WTC11 (cell line): ENCODE data around the gene PRSS57.

Source experiments
- JUN ChIP-seq: sonication (generic); formaldehyde crosslinking; IDR thresholded peaks from 2 replicates; pipeline ENCODE4 v1.8.0; 2023; ENCODE audit warnings: mild to moderate bottlenecking, missing genetic modification reagents
- NR2C2 ChIP-seq: sonication (generic); formaldehyde crosslinking; IDR thresholded peaks from 2 replicates; pipeline ENCODE4 v1.8.0; 2022; ENCODE audit warnings: mild to moderate bottlenecking, missing genetic modification reagents
- NR3C1 ChIP-seq: sonication (generic); formaldehyde crosslinking; conservative IDR thresholded peaks from 2 replicates; pipeline ENCODE4 v1.8.1; 2023; ENCODE audit warnings: low read depth, mild to moderate bottlenecking, missing genetic modification reagents
- RELA ChIP-seq: sonication (generic); formaldehyde crosslinking; IDR thresholded peaks from 2 replicates; pipeline ENCODE4 v1.8.1; 2022; ENCODE audit warnings: missing genetic modification reagents, mild to moderate bottlenecking, borderline replicate concordance
- SMAD3 ChIP-seq: sonication (generic); formaldehyde crosslinking; IDR thresholded peaks from 2 replicates; pipeline ENCODE4 v1.8.0; 2022; ENCODE audit warnings: missing genetic modification reagents, mild to moderate bottlenecking, borderline replicate concordance
- SP1 ChIP-seq: sonication (generic); formaldehyde crosslinking; conservative IDR thresholded peaks from 2 replicates; pipeline ENCODE4 v1.8.1; 2022; ENCODE audit warnings: missing genetic modification reagents
- TEAD4 ChIP-seq: sonication (generic); formaldehyde crosslinking; IDR thresholded peaks from 2 replicates; pipeline ENCODE4 v1.8.0; 2022; ENCODE audit warnings: mild to moderate bottlenecking, missing genetic modification reagents
- ZNF121 ChIP-seq: sonication (generic); formaldehyde crosslinking; IDR thresholded peaks from 2 replicates; pipeline ENCODE4 v1.8.0; 2023; ENCODE audit warnings: missing genetic modification reagents
- ZNF232 ChIP-seq: sonication (generic); formaldehyde crosslinking; IDR thresholded peaks from 2 replicates; pipeline ENCODE4 v1.8.0; 2022; ENCODE audit warnings: mild to moderate bottlenecking, missing genetic modification reagents
- TF ChIP-seq, protein P1 (sequence below): sonication (generic); formaldehyde crosslinking; IDR thresholded peaks from 2 replicates; pipeline ENCODE4 v1.8.1; 2022; ENCODE audit warnings: missing genetic modification reagents, borderline replicate concordance
- TF ChIP-seq, protein P2 (sequence below): sonication (generic); formaldehyde crosslinking; IDR thresholded peaks from 2 replicates; pipeline ENCODE4 v1.8.1; 2023; ENCODE audit warnings: mild to moderate bottlenecking, moderate library complexity, missing genetic modification reagents
- TF ChIP-seq, protein P3 (sequence below): fragments of 200-600 bp; IDR thresholded peaks from 2 replicates; pipeline ENCODE4 v1.8.0; 2022; ENCODE audit warnings: antibody characterized with exemption
- TF ChIP-seq, protein P4 (sequence below): sonication (generic); formaldehyde crosslinking; IDR thresholded peaks from 2 replicates; pipeline ENCODE4 v1.8.1; 2023; ENCODE audit warnings: mild to moderate bottlenecking, missing genetic modification reagents, moderate library complexity
- TF ChIP-seq, protein P5 (sequence below): sonication (generic); formaldehyde crosslinking; IDR thresholded peaks from 2 replicates; pipeline ENCODE4 v1.8.0; 2022; ENCODE audit warnings: mild to moderate bottlenecking, missing genetic modification reagents

DNA sequence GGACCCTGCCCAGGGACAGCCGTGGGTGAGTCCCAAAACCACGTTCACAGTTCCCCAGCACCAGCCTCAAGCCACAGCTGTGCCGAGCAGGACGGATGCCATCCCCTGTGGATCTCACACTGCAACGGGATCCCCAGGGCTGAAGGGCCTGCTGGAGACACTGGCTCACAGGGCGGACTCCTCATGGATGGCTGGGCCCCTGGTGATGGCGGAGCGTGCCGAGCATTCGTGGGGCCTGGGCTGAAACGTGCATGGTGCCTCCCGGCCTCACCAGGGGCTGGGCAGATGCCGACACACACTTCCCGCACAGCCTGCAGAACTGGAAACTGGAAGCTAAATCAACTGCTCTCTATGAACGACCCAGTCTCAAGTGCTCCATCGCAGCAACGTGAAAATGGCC lies 41.8 kb downstream of the PRSS57 start:
- TF ChIP-seq SP1 (CRISPR knock-in tag): no peak
- TF ChIP-seq, protein P1, sequence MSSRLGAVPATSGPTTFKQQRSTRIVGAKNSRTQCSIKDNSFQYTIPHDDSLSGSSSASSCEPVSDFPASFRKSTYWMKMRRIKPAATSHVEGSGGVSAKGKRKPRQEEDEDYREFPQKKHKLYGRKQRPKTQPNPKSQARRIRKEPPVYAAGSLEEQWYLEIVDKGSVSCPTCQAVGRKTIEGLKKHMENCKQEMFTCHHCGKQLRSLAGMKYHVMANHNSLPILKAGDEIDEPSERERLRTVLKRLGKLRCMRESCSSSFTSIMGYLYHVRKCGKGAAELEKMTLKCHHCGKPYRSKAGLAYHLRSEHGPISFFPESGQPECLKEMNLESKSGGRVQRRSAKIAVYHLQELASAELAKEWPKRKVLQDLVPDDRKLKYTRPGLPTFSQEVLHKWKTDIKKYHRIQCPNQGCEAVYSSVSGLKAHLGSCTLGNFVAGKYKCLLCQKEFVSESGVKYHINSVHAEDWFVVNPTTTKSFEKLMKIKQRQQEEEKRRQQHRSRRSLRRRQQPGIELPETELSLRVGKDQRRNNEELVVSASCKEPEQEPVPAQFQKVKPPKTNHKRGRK: no peak
- TF ChIP-seq, protein P2, sequence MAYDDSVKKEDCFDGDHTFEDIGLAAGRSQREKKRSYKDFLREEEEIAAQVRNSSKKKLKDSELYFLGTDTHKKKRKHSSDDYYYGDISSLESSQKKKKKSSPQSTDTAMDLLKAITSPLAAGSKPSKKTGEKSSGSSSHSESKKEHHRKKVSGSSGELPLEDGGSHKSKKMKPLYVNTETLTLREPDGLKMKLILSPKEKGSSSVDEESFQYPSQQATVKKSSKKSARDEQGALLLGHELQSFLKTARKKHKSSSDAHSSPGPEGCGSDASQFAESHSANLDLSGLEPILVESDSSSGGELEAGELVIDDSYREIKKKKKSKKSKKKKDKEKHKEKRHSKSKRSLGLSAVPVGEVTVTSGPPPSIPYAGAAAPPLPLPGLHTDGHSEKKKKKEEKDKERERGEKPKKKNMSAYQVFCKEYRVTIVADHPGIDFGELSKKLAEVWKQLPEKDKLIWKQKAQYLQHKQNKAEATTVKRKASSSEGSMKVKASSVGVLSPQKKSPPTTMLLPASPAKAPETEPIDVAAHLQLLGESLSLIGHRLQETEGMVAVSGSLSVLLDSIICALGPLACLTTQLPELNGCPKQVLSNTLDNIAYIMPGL (CRISPR knock-in tag): no peak
- TF ChIP-seq, protein P3, sequence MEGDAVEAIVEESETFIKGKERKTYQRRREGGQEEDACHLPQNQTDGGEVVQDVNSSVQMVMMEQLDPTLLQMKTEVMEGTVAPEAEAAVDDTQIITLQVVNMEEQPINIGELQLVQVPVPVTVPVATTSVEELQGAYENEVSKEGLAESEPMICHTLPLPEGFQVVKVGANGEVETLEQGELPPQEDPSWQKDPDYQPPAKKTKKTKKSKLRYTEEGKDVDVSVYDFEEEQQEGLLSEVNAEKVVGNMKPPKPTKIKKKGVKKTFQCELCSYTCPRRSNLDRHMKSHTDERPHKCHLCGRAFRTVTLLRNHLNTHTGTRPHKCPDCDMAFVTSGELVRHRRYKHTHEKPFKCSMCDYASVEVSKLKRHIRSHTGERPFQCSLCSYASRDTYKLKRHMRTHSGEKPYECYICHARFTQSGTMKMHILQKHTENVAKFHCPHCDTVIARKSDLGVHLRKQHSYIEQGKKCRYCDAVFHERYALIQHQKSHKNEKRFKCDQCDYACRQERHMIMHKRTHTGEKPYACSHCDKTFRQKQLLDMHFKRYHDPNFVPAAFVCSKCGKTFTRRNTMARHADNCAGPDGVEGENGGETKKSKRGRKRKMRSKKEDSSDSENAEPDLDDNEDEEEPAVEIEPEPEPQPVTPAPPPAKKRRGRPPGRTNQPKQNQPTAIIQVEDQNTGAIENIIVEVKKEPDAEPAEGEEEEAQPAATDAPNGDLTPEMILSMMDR: no peak
- TF ChIP-seq, protein P4, sequence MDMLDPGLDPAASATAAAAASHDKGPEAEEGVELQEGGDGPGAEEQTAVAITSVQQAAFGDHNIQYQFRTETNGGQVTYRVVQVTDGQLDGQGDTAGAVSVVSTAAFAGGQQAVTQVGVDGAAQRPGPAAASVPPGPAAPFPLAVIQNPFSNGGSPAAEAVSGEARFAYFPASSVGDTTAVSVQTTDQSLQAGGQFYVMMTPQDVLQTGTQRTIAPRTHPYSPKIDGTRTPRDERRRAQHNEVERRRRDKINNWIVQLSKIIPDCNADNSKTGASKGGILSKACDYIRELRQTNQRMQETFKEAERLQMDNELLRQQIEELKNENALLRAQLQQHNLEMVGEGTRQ (CRISPR knock-in tag): no peak
- no peak for TF ChIP-seq NR2C2 (CRISPR knock-in tag)
- no peak for TF ChIP-seq SMAD3
- TF ChIP-seq, protein P5, sequence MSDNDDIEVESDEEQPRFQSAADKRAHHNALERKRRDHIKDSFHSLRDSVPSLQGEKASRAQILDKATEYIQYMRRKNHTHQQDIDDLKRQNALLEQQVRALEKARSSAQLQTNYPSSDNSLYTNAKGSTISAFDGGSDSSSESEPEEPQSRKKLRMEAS: no peak
- no peak for TF ChIP-seq JUN
- no peak for TF ChIP-seq ZNF121
- no peak for TF ChIP-seq ZNF232
- TF ChIP-seq TEAD4 (CRISPR knock-in tag): no peak
- no peak for TF ChIP-seq RELA (CRISPR knock-in tag)
- TF ChIP-seq NR3C1 (CRISPR knock-in tag): no peak
